Measurements from ENCODE around the gene MSL3B.

Gene MSL3B

DNA sequence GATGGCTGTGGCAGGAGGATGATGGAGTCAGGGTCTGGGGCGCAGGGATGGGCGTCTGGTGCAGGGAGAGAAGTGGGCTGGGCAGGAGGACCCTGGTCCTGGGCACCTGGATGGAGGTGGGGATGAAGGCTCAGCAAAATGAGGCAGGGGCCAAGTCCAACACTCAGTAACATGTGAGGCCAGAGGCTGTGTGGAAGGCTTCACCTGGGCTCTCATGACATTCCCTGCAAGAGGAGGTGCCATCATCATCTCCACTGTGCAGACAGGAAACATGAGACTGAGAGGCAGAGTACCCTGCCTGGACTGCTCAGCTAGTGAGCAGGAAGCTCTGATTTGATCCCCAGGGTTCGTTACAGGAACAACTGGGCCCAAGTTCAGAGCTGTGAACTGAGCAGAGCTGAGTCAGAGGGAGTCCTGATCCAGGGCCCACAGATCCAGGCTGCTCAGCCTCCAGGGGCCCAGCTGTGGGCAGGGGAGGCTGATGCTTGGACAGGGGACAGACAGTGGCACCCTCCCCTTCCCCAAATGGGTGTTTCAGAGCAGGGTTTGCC, 50.8 kb downstream of the MSL3B start:
- no peak for DNase-seq (ENCODE audit: low read depth)

DNA sequence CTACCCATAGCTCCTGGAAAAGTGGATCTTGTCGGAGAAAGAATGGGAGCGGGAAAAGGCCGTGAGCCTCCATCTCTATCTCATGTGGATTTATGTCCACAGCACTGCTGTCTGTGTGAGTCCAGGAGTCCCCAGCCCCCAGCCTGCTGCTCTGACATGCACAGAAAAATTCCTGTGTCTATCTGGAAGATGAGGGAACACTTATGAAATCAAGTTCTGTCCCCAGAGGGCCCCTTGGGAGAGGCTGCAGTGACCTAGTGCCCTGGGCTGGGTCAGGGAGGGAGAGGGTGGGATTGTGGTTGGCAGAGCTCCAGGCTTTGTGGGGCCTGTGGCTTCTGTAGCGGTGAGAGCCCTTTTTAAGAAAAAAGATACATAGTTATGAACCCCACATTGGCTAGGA, 51.4 kb downstream of the MSL3B start:
- no peak for DNase-seq (ENCODE audit: low read depth)

DNA sequence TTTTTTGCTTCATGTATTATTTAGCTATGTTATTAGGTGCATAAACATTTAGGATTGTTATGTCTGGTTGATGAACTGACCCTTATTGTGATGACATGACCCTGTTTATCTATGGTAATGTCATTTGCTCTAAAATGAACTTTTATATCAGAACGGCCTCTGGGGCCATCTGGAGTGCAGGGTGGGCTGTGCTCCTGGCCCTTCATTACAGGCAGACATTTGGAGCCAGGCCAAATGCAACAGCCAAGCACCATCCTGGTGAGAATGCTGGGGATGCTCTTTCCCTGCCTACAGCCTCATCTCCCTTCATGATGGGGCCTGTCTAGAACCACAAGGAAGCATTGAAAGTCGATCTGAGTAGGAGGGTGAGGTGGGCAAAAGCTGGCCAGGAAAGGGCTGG, 51.9 kb downstream of the MSL3B start:
- DNase-seq (ENCODE audit: low read depth), result no peak

DNA sequence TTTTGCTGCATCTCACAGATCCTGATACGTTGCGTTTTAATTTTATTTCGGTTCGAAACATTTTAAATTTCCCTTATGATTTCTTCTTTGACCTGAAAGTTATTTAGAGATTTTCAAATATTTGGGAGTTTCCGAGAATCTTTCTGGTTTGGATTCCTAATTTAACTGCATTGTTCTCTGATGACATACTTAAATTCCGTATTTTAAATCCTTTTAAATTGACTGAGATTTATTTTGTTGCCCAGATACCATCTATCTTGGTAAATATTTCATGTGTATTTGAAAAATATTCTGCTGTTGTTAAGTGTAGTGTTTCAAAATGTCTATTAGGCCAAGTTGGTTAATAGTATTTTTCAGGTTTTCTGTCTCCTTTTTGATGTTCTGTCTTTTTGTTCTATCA, 52.3 kb downstream of the MSL3B start:
- no peak for DNase-seq (ENCODE audit: low read depth)
